HL-60 (cell line): ENCODE measurements around the gene ACADS.

ENCODE experiments used
- DNase-seq, 2 experiments: peaks; one replicate each; pipeline ENCODE4 v3.0.0-alpha.2; 2010 to 2020; ENCODE audit warnings: low read depth in 1 of 2, low spot score in 1 of 2
- H3K27ac ChIP-seq: fragments of 250-450 bp; sonication (Bioruptor Pico); replicated peaks from 2 replicates; pipeline ENCODE4 v1.5.1; 2020; ENCODE audit warnings: mild to moderate bottlenecking, moderate library complexity
- H3K27me3 ChIP-seq: fragments of 250-450 bp; sonication (Bioruptor Pico); 2 replicates; pipeline ENCODE4 v1.5.1; 2021; ENCODE audit warnings: mild to moderate bottlenecking, moderate library complexity; ENCODE audit not compliant: insufficient read depth, poor library complexity, severe bottlenecking
- H3K4me3 ChIP-seq: replicated peaks from 2 replicates; pipeline ENCODE4 v1.5.1; 2011; ENCODE audit warnings: mild to moderate bottlenecking, control low read depth, low read length; ENCODE audit not compliant: insufficient read depth
- CTCF ChIP-seq: IDR thresholded peaks from one replicate; pipeline ENCODE4 v1.5.1; 2011; ENCODE audit warnings: low read length, control low read depth, inconsistent platforms; ENCODE audit not compliant: insufficient read depth
- GABPA ChIP-seq: IDR thresholded peaks from 2 replicates; pipeline ENCODE4 v1.6.1; 2012; ENCODE audit warnings: low read depth
- POLR2AphosphoS5 ChIP-seq: IDR thresholded peaks from 2 replicates; pipeline ENCODE4 v1.6.1; 2012; ENCODE audit warnings: low read depth
- REST ChIP-seq: IDR thresholded peaks from 2 replicates; pipeline ENCODE4 v1.6.1; 2012; ENCODE audit warnings: low read depth; ENCODE audit not compliant: insufficient replicate concordance
- SPI1 ChIP-seq: IDR thresholded peaks from 2 replicates; pipeline ENCODE4 v1.6.1; 2012; ENCODE audit warnings: low read depth, mild to moderate bottlenecking, borderline replicate concordance

Gene ACADS

GRCh38 chr12:120757949-120758348 is 32.3 kb downstream of the ACADS start:
- TF ChIP-seq SPI1 (no peak), POLR2AphosphoS5 (no peak), CTCF (no peak), GABPA (no peak), REST (no peak)
- no peak overlapping the region for H3K27ac ChIP-seq
- H3K27me3 ChIP-seq = no peaks in the 10 kb centered on the region
- no peak overlapping the region for H3K4me3 ChIP-seq
- DNase-seq = no peak

- H3K27ac ChIP-seq = no peak overlapping the region
- no peaks in the 10 kb centered on the region for H3K27me3 ChIP-seq
- no peak for DNase-seq
- no peak for TF ChIP-seq REST
- TF ChIP-seq SPI1 = peak; percentile 83
- no peak for TF ChIP-seq CTCF
- TF ChIP-seq GABPA = no peak
- TF ChIP-seq POLR2AphosphoS5 = no peak
- H3K4me3 ChIP-seq = no peak overlapping the region
Measured at GRCh38 chr12:120758798-120759590, 33.4 kb downstream of the ACADS start.

- no peak overlapping the region for H3K4me3 ChIP-seq
- TF ChIP-seq POLR2AphosphoS5 (no peak), SPI1 (no peak), REST (no peak), CTCF (no peak), GABPA (no peak)
- no peak overlapping the region for H3K27ac ChIP-seq
- H3K27me3 ChIP-seq = no peaks in the 10 kb centered on the region
- DNase-seq = no peak
Measured at GRCh38 chr12:120759591-120760348, 34.1 kb downstream of the ACADS start.
